Measurements from ENCODE around the gene NR6A1. TPM values are rescaled to one million over a fixed set of nuclear protein-coding genes. Genes with fewer than 3 reads are reported as not detected.

The NR6A1 gene
- total and polyA plus RNA-seq, 2 of the 13 experiments (the other 11 are each of a cell fraction or from before 2014, with no cell fraction given): 28.1 to 31.5 TPM

DNA sequence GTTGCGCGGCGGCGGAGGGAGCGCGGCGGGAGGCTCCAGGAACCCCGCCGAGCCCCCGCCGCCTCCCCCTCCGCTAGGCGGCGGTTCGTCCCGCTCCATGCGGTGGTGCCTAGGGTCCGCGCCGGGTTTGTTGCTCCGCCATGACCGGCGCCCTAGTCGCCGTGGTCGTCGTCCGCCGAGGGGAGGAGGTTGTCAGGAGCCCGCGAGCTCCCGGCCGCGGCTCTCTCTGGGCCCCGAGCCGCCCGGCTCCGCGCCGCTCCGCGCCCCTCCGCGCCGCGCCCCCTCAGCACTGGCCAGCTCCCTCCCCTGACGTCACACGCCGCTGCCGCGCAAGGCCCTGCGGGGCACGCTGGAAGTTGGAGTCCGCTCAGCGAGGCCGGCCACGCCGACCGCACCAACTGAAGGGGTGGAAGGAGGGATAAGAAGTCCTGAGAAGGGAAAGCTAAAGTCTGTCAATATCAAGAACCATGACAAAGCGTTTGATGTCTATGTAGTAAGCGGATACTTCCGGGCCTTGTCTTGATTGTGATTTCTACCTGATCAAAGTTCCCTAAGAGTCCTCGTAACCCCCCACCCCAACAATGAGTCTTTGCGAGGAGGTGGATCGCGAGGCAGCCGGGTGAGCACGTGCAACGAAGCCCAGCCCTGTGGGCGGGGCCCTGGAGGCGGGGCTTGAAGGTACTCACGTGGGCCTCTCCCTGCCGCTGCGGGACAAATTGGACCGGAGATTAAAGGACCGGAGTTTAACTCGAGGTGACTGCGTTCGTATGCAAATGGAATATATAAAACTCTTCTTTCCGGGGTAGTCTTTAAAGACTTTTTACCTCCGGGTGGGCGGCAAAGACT lies at the start of gene NR6A1 (continued):
- TF ChIP-seq ARHGAP35 (CRISPR knock-in tag; IDR thresholded peaks at IDR 0.05; ENCODE audit: borderline replicate concordance) (no peak), ZNF598 (CRISPR knock-in tag; IDR thresholded peaks at IDR 0.05; ENCODE audit: borderline replicate concordance) (no peak), ZNF75D (CRISPR knock-in tag; IDR thresholded peaks at IDR 0.05; ENCODE audit: borderline replicate concordance) (no peak), AKAP8 (CRISPR knock-in tag; IDR thresholded peaks at IDR 0.05) (no peak), ETV5 (CRISPR knock-in tag; IDR thresholded peaks at IDR 0.05; ENCODE audit: borderline replicate concordance) (peak; percentile 25; the same call in 1 of the 2 replicates), ZNF737 (CRISPR knock-in tag; IDR thresholded peaks at IDR 0.05; ENCODE audit: borderline replicate concordance) (no peak), ZSCAN31 (CRISPR knock-in tag; IDR thresholded peaks at IDR 0.05; ENCODE audit: low read depth) (peak; percentile 84; the same call in 1 of the 2 replicates), FOXO1 (CRISPR knock-in tag; IDR thresholded peaks at IDR 0.05) (no peak), THAP8 (CRISPR knock-in tag; IDR thresholded peaks at IDR 0.05; ENCODE audit: borderline replicate concordance) (no peak), GMEB1 (CRISPR knock-in tag; IDR thresholded peaks at IDR 0.05; ENCODE audit: borderline replicate concordance) (peak; percentile 97), ZBTB21 (CRISPR knock-in tag; IDR thresholded peaks at IDR 0.05) (peak; percentile 51; the same call in 1 of the 2 replicates), MEIS2 (CRISPR knock-in tag; IDR thresholded peaks at IDR 0.05) (0 out of 2 replicates have a peak, but pooled peaks have one; percentile 51), ZBED4 (CRISPR knock-in tag; IDR thresholded peaks at IDR 0.05; ENCODE audit: borderline replicate concordance) (no peak), MIER3 (CRISPR knock-in tag; IDR thresholded peaks at IDR 0.05; ENCODE audit: borderline replicate concordance) (no peak), SNAPC2 (CRISPR knock-in tag; IDR thresholded peaks at IDR 0.05) (peak; percentile 10; the same call in 1 of the 2 replicates), RELA (CRISPR knock-in tag; IDR thresholded peaks at IDR 0.05) (no peak)
- TF ChIP-seq, protein P1, sequence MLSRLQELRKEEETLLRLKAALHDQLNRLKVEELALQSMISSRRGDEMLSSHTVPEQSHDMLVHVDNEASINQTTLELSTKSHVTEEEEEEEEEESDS (CRISPR knock-in tag; IDR thresholded peaks at IDR 0.05; ENCODE audit: borderline replicate concordance): 0 out of 2 replicates have a peak, but pooled peaks have one; percentile 34
- TF ChIP-seq, protein P2, sequence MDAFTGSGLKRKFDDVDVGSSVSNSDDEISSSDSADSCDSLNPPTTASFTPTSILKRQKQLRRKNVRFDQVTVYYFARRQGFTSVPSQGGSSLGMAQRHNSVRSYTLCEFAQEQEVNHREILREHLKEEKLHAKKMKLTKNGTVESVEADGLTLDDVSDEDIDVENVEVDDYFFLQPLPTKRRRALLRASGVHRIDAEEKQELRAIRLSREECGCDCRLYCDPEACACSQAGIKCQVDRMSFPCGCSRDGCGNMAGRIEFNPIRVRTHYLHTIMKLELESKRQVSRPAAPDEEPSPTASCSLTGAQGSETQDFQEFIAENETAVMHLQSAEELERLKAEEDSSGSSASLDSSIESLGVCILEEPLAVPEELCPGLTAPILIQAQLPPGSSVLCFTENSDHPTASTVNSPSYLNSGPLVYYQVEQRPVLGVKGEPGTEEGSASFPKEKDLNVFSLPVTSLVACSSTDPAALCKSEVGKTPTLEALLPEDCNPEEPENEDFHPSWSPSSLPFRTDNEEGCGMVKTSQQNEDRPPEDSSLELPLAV (CRISPR knock-in tag; conservative IDR thresholded peaks at IDR 0.05; ENCODE audit: low read depth): no peak
- TF ChIP-seq, protein P3, sequence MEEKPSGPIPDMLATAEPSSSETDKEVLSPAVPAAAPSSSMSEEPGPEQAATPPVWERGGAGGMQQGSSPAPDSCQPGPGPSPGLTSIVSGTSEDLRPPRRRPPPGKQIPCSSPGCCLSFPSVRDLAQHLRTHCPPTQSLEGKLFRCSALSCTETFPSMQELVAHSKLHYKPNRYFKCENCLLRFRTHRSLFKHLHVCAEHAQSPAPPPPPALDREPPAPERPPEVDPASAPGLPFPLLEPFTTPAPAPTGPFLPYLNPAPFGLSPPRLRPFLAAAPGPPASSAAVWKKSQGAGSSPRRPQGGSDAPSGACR (CRISPR knock-in tag; IDR thresholded peaks at IDR 0.05): peak; percentile 24; the same call in 1 of the 2 replicates
